PFSK-1 (cell line): Measurements from ENCODE around the gene ELMO1.

Experiments
- FOXP2 ChIP-seq: optimal IDR thresholded peaks from 2 replicates; pipeline ENCODE3; 2011; ENCODE audit warnings: borderline replicate concordance, control low read depth, inconsistent platforms; ENCODE audit not compliant: insufficient read depth; ENCODE audit errors: extremely low read length, extremely low read depth
- POLR2AphosphoS5 ChIP-seq: IDR thresholded peaks from 2 replicates; pipeline ENCODE4 v1.6.1; 2012; ENCODE audit warnings: low read depth, mild to moderate bottlenecking, control low read depth, low read length, moderate library complexity
- REST ChIP-seq, 2 experiments: IDR thresholded peaks; 2 replicates each; pipeline versions ENCODE4 v1.6.1 to v1.8.0; 2011 to 2012; ENCODE audit warnings: low read depth in 2 of 2, low read length in 2 of 2, control low read depth in 1 of 2, inconsistent platforms in 1 of 2, mild to moderate bottlenecking in 1 of 2, moderate library complexity in 1 of 2; ENCODE audit not compliant: insufficient read depth in 1 of 2
- SIN3A ChIP-seq: IDR thresholded peaks from 2 replicates; pipeline ENCODE4 v1.6.1; 2012; ENCODE audit warnings: mild to moderate bottlenecking, low read length, moderate library complexity, borderline replicate concordance; ENCODE audit not compliant: insufficient read depth
- TAF1 ChIP-seq: IDR thresholded peaks from 2 replicates; pipeline ENCODE4 v1.6.1; 2012; ENCODE audit warnings: low read length, control low read depth, borderline replicate concordance; ENCODE audit not compliant: insufficient read depth

ELMO1 gene

GRCh38 chr7:37118004-37118403 is 330.7 kb downstream of the ELMO1 start:
- TF ChIP-seq TAF1: no peak
- TF ChIP-seq SIN3A: no peak
- no peak for TF ChIP-seq POLR2AphosphoS5
- TF ChIP-seq FOXP2: no peak

GRCh38 chr7:37117292-37117691 is 331.4 kb downstream of the ELMO1 start:
- TF ChIP-seq FOXP2 (no peak), REST (IDR thresholded peaks at IDR 0.05; ENCODE audit: insufficient read depth in 1 of 2, low read depth in 2 of 2, low read length in 2 of 2) (no peak), POLR2AphosphoS5 (no peak), TAF1 (no peak), SIN3A (no peak)

DNA sequence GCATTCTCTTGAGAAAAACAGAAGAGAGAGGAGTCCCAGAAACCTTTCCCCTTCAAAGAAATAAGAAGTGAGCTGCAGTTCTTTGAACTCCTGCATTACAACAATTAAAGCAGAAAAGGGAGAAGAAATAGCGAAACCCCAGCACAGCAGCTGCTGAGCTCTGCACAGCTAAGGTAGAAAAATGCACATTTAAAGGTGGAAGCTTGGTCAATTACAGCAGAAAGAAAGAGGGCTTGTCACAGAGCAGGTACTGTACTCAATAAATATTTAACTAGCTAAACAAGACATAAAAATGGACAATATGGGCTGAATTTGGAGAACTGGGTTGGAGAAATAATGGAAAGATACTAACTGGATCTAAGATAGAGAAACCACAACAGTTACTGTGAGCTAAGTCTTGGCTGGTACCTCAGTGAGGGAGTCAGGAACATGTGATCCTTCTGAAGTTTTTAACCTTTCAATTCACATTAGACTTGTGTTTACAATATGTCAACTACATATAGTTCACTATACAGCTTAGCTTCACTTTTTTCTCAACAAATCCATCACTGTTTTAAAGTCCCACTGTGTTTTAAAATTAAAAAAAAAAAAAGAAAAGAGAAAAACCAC is 332.5 kb downstream of the ELMO1 start:
- TF ChIP-seq REST (IDR thresholded peaks at IDR 0.05; ENCODE audit: insufficient read depth in 1 of 2, low read depth in 2 of 2, low read length in 2 of 2) (no peak), TAF1 (no peak), FOXP2 (no peak), POLR2AphosphoS5 (no peak), SIN3A (no peak)

DNA sequence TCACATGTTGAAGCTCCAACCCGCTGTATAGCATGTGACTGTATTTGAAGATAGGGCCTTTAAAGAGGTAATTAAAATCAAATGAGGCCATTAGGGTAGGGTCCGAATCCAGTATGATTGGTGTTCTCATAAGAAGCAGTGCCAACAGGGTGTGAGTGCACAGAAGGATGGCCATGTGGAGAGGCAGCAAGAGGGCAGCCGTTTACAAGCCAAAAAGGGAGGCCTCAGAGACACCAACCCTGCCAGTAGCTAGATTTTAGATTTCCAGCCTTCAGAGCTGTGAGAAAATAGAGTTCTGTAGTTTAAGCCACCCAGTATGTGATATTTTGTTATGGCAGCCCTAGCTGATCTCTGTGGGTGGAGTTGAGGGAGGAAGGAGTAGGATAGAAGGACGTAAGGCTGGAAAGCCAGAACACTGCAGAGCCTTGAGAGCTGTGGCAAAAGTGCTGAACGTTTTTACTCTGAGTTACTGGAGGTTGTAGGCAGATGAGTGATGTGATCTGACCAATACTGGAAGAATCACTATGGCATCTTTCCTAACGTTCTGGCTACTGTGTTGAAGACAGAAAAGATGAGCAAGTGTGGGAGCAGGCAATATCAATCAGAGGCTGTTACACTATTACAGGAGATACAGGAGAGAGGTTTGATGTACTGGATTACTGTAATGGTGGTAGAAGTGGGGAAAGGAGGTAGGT is 334.9 kb downstream of the ELMO1 start:
- no peak for TF ChIP-seq TAF1
- no peak for TF ChIP-seq POLR2AphosphoS5
- no peak for TF ChIP-seq SIN3A

DNA sequence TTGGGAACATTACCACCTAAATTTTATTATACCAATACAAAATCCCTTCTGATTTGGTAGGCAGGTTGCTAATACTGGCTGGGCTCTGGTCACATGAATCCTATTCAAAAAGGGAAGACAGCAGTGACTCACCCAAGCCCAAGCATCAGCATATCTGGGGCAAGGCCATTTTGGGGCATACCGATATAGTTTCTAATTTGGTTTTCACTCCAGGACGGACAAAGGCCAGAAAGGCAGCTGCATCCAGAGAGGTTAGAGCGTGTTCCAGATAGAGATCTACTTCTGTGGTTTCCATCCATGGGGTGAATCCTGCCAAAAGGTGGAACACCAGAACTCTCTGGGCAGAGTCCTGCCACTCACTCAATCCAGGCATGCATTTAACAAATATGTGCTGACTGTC is 335.8 kb downstream of the ELMO1 start:
- TF ChIP-seq SIN3A (no peak), TAF1 (no peak), FOXP2 (no peak), POLR2AphosphoS5 (no peak), REST (IDR thresholded peaks at IDR 0.05; ENCODE audit: insufficient read depth in 1 of 2, low read depth in 2 of 2, low read length in 2 of 2) (no peak)

- TF ChIP-seq POLR2AphosphoS5 (no peak), TAF1 (no peak), FOXP2 (no peak), SIN3A (no peak), REST (IDR thresholded peaks at IDR 0.05; ENCODE audit: insufficient read depth in 1 of 2, low read depth in 2 of 2, low read length in 2 of 2) (no peak)
Measured at GRCh38 chr7:37112218-37112617, 336.4 kb downstream of the ELMO1 start.
